SK-N-SH treated with all-trans-retinoic acid at 6 μM for 48 hours (cell line): ENCODE results near the gene SHLD3.
"Not testable (repeated sequence)": the region's sequence is repeated elsewhere in the genome, so short reads cannot be mapped to it uniquely, and the experiment has no call there.

Source experiments
- ATAC-seq: fragments of 200-7000 bp; cut with Tn5 transposase; 3 replicates; pipeline ENCODE4 v1.9.1; 2020; ENCODE audit warnings: mild to moderate bottlenecking, moderate library complexity
- BACH2 ChIP-seq: fragments of 250-450 bp; sonication (Bioruptor Pico); IDR thresholded peaks from 2 replicates; pipeline ENCODE4 v1.9.0; 2021; ENCODE audit warnings: mild to moderate bottlenecking, borderline replicate concordance
- CSDC2 ChIP-seq: fragments of 250-450 bp; sonication (Bioruptor Pico); IDR thresholded peaks from 2 replicates; pipeline ENCODE4 v1.5.0; 2020; ENCODE audit warnings: mild to moderate bottlenecking, moderate library complexity
- PPARA ChIP-seq: fragments of 250-450 bp; sonication (Bioruptor Pico); IDR thresholded peaks from 2 replicates; pipeline ENCODE4 v1.5.0; 2020; ENCODE audit warnings: mild to moderate bottlenecking, borderline replicate concordance
- SNAI2 ChIP-seq: fragments of 250-450 bp; sonication (Bioruptor Pico); IDR thresholded peaks from 2 replicates; pipeline ENCODE4 v1.5.0; 2020; ENCODE audit warnings: mild to moderate bottlenecking, moderate library complexity
- TCF4 ChIP-seq: fragments of 250-450 bp; sonication (Bioruptor Pico); IDR thresholded peaks from 2 replicates; pipeline ENCODE4 v1.8.0; 2021; ENCODE audit warnings: mild to moderate bottlenecking, moderate library complexity, borderline replicate concordance
- TOX ChIP-seq: fragments of 250-450 bp; sonication (Bioruptor Pico); IDR thresholded peaks from 2 replicates; pipeline ENCODE4 v1.8.0; 2021; ENCODE audit warnings: mild to moderate bottlenecking, moderate library complexity, borderline replicate concordance
- ZFP3 ChIP-seq: fragments of 250-450 bp; sonication (Bioruptor Pico); IDR thresholded peaks from 2 replicates; pipeline ENCODE4 v1.5.0; 2020; ENCODE audit warnings: mild to moderate bottlenecking, moderate library complexity
- ZNF565 ChIP-seq: fragments of 450-650 bp; formaldehyde crosslinking; conservative IDR thresholded peaks from 2 replicates; pipeline ENCODE4 v1.5.0; 2020; ENCODE audit warnings: low read depth, mild to moderate bottlenecking, moderate library complexity
- TF ChIP-seq, protein P1 (sequence below): fragments of 250-450 bp; sonication (Bioruptor Pico); IDR thresholded peaks from 2 replicates; pipeline ENCODE4 v1.5.1; 2020; ENCODE audit warnings: low read depth, mild to moderate bottlenecking, moderate library complexity
- TF ChIP-seq, protein P2 (sequence below): fragments of 250-450 bp; sonication (Bioruptor Pico); IDR thresholded peaks from 2 replicates; pipeline ENCODE4 v1.8.0; 2020; ENCODE audit warnings: mild to moderate bottlenecking, moderate library complexity, borderline replicate concordance
- TF ChIP-seq, protein P3 (sequence below): fragments of 250-450 bp; sonication (Bioruptor Pico); IDR thresholded peaks from 2 replicates; pipeline ENCODE4 v1.5.1; 2021; ENCODE audit warnings: mild to moderate bottlenecking, moderate library complexity
- TF ChIP-seq, protein P4 (sequence below): fragments of 250-450 bp; sonication (Bioruptor Pico); IDR thresholded peaks from 2 replicates; pipeline ENCODE4 v1.5.0; 2020; ENCODE audit warnings: mild to moderate bottlenecking, moderate library complexity

SHLD3 gene

GRCh38 chr5:65674749-65675148, 49.9 kb downstream of the SHLD3 start:
- ATAC-seq: peak; percentile 28
- TF ChIP-seq ZNF565 (CRISPR knock-in tag): no peak
- TF ChIP-seq, protein P1, sequence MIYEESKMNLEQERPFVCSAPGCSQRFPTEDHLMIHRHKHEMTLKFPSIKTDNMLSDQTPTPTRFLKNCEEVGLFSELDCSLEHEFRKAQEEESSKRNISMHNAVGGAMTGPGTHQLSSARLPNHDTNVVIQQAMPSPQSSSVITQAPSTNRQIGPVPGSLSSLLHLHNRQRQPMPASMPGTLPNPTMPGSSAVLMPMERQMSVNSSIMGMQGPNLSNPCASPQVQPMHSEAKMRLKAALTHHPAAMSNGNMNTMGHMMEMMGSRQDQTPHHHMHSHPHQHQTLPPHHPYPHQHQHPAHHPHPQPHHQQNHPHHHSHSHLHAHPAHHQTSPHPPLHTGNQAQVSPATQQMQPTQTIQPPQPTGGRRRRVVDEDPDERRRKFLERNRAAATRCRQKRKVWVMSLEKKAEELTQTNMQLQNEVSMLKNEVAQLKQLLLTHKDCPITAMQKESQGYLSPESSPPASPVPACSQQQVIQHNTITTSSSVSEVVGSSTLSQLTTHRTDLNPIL (CRISPR knock-in tag): no peak
- no peak for TF ChIP-seq ZFP3
- TF ChIP-seq, protein P2, sequence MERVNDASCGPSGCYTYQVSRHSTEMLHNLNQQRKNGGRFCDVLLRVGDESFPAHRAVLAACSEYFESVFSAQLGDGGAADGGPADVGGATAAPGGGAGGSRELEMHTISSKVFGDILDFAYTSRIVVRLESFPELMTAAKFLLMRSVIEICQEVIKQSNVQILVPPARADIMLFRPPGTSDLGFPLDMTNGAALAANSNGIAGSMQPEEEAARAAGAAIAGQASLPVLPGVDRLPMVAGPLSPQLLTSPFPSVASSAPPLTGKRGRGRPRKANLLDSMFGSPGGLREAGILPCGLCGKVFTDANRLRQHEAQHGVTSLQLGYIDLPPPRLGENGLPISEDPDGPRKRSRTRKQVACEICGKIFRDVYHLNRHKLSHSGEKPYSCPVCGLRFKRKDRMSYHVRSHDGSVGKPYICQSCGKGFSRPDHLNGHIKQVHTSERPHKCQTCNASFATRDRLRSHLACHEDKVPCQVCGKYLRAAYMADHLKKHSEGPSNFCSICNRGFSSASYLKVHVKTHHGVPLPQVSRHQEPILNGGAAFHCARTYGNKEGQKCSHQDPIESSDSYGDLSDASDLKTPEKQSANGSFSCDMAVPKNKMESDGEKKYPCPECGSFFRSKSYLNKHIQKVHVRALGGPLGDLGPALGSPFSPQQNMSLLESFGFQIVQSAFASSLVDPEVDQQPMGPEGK: no peak
- TF ChIP-seq BACH2 (CRISPR knock-in tag): no peak
- TF ChIP-seq, protein P3, sequence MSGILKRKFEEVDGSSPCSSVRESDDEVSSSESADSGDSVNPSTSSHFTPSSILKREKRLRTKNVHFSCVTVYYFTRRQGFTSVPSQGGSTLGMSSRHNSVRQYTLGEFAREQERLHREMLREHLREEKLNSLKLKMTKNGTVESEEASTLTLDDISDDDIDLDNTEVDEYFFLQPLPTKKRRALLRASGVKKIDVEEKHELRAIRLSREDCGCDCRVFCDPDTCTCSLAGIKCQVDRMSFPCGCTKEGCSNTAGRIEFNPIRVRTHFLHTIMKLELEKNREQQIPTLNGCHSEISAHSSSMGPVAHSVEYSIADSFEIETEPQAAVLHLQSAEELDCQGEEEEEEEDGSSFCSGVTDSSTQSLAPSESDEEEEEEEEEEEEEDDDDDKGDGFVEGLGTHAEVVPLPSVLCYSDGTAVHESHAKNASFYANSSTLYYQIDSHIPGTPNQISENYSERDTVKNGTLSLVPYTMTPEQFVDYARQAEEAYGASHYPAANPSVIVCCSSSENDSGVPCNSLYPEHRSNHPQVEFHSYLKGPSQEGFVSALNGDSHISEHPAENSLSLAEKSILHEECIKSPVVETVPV (CRISPR knock-in tag): no peak
- no peak for TF ChIP-seq SNAI2
- TF ChIP-seq PPARA: no peak
- TF ChIP-seq TCF4: no peak
- no peak for TF ChIP-seq CSDC2
- TF ChIP-seq TOX (CRISPR knock-in tag): no peak
- TF ChIP-seq, protein P4, sequence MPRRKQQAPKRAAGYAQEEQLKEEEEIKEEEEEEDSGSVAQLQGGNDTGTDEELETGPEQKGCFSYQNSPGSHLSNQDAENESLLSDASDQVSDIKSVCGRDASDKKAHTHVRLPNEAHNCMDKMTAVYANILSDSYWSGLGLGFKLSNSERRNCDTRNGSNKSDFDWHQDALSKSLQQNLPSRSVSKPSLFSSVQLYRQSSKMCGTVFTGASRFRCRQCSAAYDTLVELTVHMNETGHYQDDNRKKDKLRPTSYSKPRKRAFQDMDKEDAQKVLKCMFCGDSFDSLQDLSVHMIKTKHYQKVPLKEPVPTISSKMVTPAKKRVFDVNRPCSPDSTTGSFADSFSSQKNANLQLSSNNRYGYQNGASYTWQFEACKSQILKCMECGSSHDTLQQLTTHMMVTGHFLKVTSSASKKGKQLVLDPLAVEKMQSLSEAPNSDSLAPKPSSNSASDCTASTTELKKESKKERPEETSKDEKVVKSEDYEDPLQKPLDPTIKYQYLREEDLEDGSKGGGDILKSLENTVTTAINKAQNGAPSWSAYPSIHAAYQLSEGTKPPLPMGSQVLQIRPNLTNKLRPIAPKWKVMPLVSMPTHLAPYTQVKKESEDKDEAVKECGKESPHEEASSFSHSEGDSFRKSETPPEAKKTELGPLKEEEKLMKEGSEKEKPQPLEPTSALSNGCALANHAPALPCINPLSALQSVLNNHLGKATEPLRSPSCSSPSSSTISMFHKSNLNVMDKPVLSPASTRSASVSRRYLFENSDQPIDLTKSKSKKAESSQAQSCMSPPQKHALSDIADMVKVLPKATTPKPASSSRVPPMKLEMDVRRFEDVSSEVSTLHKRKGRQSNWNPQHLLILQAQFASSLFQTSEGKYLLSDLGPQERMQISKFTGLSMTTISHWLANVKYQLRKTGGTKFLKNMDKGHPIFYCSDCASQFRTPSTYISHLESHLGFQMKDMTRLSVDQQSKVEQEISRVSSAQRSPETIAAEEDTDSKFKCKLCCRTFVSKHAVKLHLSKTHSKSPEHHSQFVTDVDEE: no peak

- ATAC-seq: not testable (repeated sequence)
These were observed 51.2 kb downstream of the SHLD3 start for GRCh38 chr5:65676056-65676455.
